Duodenal mucosa (tissue), 2 donors: ENCODE measurements around the gene PXDN.

Source experiments
- H3K27ac ChIP-seq: one replicate; pipeline ENCODE4 v1.7.0; 2013; ENCODE audit warnings: low read depth, low read length
- H3K27me3 ChIP-seq, 2 donors: one replicate each; pipeline ENCODE4 v1.7.0; 2013; ENCODE audit warnings: low read length in 2 of 2, control low read depth in 1 of 2; ENCODE audit not compliant: insufficient read depth in 2 of 2, control insufficient read depth in 1 of 2
- H3K36me3 ChIP-seq, 2 donors: one replicate each; pipeline ENCODE4 v1.7.0; 2013; ENCODE audit warnings: low read length in 2 of 2, control low read depth in 1 of 2; ENCODE audit not compliant: insufficient read depth in 2 of 2, control insufficient read depth in 1 of 2
- H3K4me1 ChIP-seq, 2 donors: one replicate each; pipeline ENCODE4 v1.7.0; 2013; ENCODE audit warnings: low read length in 2 of 2, control low read depth in 1 of 2; ENCODE audit not compliant: insufficient read depth in 2 of 2, control insufficient read depth in 1 of 2
- H3K4me3 ChIP-seq, 2 donors: one replicate each; pipeline ENCODE4 v1.7.0; 2013; ENCODE audit warnings: low read length in 2 of 2, low read depth in 1 of 2
- H3K9ac ChIP-seq, 2 donors: one replicate each; pipeline ENCODE4 v1.7.0; 2013; ENCODE audit warnings: low read length in 2 of 2, low read depth in 1 of 2
- H3K9me3 ChIP-seq, 2 donors: one replicate each; pipeline ENCODE4 v1.7.0; 2013; ENCODE audit warnings: low read length in 2 of 2, control low read depth in 1 of 2; ENCODE audit not compliant: control insufficient read depth in 1 of 2

Gene PXDN

DNA sequence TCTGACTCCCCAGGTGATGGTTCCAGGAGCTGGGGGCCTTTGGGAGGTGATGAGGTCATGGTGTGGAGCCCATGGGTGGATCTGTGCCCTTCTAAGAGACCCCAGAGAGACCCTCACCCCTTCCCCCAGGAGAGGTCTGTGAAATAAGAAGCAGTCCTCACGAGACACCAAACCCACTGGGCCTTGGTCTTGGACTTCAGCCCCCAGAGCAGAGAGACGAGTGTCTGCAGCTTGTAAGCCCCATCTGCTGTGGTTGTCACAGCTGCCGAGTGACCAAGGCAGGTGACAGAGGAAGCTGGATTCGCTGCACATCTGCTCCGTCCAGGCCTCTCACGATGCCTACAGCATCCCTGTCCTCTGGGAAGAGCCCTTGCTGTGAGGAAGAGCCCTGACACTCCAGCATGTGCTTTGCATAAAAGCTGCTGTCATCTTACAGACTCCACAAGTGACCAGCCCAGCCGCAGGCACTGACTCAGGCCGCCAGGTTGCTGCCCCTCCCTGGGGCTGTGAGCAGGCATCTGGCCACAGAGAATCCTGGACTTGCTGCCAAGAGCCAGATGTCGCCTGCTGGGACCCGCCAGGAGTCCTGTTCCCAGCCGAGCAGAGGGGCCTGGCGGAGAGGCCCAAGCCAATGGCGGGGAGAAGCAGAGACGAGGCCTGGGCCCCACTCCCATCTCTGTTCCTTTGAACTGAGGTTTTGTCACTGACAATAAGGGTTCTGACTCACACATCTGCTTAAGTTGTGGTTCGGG is 150.8 kb downstream of the PXDN start:
- Histone ChIP-seq H3K27ac (no peak overlapping the region), H3K27me3 (no peaks in the 10 kb centered on the region), H3K36me3 (no peaks in the 10 kb centered on the region), H3K9me3 (peaks cover 0 to 9% of the 10 kb centered on the region in 2 donors), H3K9ac (no peak overlapping the region), H3K4me3 (no peak overlapping the region), H3K4me1 (peaks cover 7 to 16% of the 10 kb centered on the region in 2 donors)

- no peak overlapping the region for H3K4me3 ChIP-seq
- peaks cover 0 to 9% of the 10 kb centered on the region in 2 donors for H3K9me3 ChIP-seq
- no peak overlapping the region for H3K27ac ChIP-seq
- H3K9ac ChIP-seq: no peak overlapping the region
- no peaks in the 10 kb centered on the region for H3K36me3 ChIP-seq
- H3K27me3 ChIP-seq: no peaks in the 10 kb centered on the region
- H3K4me1 ChIP-seq: peaks cover 7 to 16% of the 10 kb centered on the region in 2 donors
Observed at GRCh38 chr2:1591978-1592907, 152.1 kb downstream of the PXDN start.

GRCh38 chr2:1591461-1591770 is 152.9 kb downstream of the PXDN start:
- Histone ChIP-seq H3K36me3 (no peaks in the 10 kb centered on the region), H3K27ac (no peak overlapping the region), H3K4me1 (peaks cover 7 to 16% of the 10 kb centered on the region in 2 donors), H3K27me3 (no peaks in the 10 kb centered on the region), H3K9ac (no peak overlapping the region), H3K9me3 (peaks cover 0 to 5% of the 10 kb centered on the region in 2 donors), H3K4me3 (no peak overlapping the region)

DNA sequence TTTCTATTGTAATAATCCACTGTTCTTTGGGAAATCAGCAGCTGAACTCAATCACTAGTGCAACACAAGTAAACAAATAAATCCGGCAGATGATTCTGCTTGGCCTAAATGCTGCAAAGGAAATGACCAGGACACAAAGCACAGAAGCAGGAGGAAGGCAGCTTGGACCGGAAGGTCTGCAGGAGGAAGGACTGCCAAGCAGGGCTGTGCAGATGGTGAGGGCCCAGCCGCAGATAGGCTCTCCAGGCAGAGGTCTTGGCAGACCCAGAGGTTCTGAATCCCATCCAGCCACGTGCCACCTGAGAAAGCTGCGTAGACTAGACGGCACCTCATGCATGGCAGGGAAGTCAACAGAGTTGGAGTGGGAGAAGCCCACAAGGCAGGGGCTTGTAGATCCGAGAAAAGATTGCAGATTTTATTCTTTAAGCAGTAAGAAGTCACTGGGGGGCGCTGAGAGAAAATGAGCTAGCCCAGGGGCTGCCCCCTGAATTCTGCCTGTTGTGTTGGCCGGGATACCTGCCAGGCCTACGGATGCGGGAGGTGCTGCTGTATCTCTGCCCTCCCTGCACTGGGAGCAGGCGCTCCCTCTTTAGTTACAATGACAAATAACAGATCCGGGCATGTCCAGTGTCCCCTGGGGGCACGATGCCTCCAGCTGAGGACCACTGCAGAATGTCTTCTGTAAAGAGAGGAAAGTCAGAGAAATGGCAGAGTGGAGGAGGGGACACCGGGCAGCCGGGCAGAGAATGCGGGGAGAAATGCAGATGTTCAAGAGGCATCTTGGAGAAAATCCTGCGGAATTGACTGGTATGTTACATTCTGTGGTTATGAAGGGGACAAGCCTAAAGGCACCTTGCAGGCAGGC is 153.5 kb downstream of the PXDN start:
- H3K9me3 ChIP-seq: peaks cover 0 to 5% of the 10 kb centered on the region in 2 donors
- peaks cover 7 to 16% of the 10 kb centered on the region in 2 donors for H3K4me1 ChIP-seq
- no peak overlapping the region for H3K27ac ChIP-seq
- no peaks in the 10 kb centered on the region for H3K36me3 ChIP-seq
- no peak overlapping the region for H3K9ac ChIP-seq
- H3K4me3 ChIP-seq: no peak overlapping the region
- H3K27me3 ChIP-seq: no peaks in the 10 kb centered on the region

DNA sequence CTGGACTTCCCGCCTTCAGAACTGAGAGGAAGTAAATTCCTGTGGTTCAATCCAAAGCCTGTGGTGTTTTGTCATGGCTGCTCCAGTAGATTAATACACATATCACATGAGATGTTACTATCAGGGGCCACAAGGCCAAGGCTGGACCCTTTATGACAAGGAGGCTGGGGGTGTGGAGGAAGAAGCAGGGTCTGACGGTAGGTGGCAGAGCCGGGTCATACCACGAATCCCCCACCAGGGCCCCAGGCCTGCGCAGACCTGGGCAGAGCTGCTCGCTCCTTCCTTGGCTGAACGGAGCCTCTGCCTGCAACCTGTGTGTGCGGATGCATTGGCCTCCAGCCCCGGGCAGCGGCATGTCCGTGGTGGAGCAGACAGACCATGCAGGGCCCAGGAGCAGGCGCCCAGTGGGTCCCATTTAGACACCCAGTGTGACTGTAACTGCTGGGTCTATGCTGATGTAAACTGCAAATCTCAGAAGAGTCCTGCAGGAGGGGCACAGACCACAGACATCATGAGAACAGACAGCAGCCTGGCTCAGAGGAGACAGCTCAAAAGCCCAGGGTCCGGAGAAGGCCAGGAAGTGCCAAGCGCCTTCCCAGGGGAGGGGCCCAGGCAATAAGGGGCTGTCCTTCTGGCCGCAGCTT is 155.2 kb downstream of the PXDN start:
- no peaks in the 10 kb centered on the region for H3K27me3 ChIP-seq
- H3K4me1 ChIP-seq: peaks cover 7 to 16% of the 10 kb centered on the region in 2 donors
- no peak overlapping the region for H3K9ac ChIP-seq
- H3K9me3 ChIP-seq: no peaks in the 10 kb centered on the region
- no peaks in the 10 kb centered on the region for H3K36me3 ChIP-seq
- no peak overlapping the region for H3K27ac ChIP-seq
- no peak overlapping the region for H3K4me3 ChIP-seq

GRCh38 chr2:1588051-1588977 is 156.0 kb downstream of the PXDN start:
- H3K4me1 ChIP-seq: peaks cover 2 to 10% of the 10 kb centered on the region in 2 donors
- H3K36me3 ChIP-seq: no peaks in the 10 kb centered on the region
- no peak overlapping the region for H3K27ac ChIP-seq
- no peak overlapping the region for H3K9ac ChIP-seq
- no peaks in the 10 kb centered on the region for H3K27me3 ChIP-seq
- no peak overlapping the region for H3K4me3 ChIP-seq
- no peaks in the 10 kb centered on the region for H3K9me3 ChIP-seq

GRCh38 chr2:1586923-1587840 is 157.1 kb downstream of the PXDN start:
- no peaks in the 10 kb centered on the region for H3K9me3 ChIP-seq
- no peak overlapping the region for H3K9ac ChIP-seq
- no peaks in the 10 kb centered on the region for H3K36me3 ChIP-seq

DNA sequence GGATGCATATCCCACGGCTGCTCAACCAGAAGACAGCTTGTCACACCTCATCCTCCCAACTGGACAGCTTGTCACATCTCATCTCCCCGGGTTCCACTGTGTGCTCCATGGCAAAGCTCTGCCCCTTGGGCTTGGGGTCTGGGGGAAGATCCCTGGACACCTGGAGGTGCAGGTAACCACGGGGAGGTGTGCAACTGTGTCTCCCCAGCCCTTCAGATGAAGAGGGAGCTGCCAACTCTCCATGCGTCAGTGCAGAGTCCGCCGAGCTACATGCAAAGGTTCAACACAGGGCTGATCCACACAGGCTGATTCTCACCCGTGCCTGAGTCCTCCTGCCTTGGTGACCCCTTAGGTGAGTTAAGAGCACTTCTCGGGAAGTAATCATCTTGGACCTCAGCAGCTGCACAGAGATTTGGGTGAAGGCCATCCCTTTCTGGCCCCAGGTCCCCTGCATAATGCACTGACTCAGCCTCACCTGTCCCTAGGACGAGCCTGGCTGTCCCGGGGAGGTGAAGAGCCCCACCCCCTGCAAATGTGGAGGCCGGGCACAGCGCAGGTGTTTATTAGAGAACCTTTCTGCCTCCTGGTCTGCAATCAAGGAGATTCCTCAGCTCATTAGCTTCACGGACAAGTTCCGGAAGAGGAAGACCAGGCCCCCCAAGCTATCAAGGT is 157.9 kb downstream of the PXDN start:
- no peak overlapping the region for H3K27ac ChIP-seq
- H3K36me3 ChIP-seq: no peaks in the 10 kb centered on the region
- H3K4me1 ChIP-seq: peaks cover 0 to 5% of the 10 kb centered on the region in 2 donors
- H3K9ac ChIP-seq: no peak overlapping the region
- H3K9me3 ChIP-seq: no peaks in the 10 kb centered on the region
- no peaks in the 10 kb centered on the region for H3K27me3 ChIP-seq
- H3K4me3 ChIP-seq: no peak overlapping the region

More at GRCh38 chr2:1586923-1587840, 157.1 kb downstream of the PXDN start:
- H3K27ac ChIP-seq: no peak overlapping the region
- no peaks in the 10 kb centered on the region for H3K27me3 ChIP-seq
- peaks cover 0 to 8% of the 10 kb centered on the region in 2 donors for H3K4me1 ChIP-seq
- H3K4me3 ChIP-seq: no peak overlapping the region
